ENCODE data around the gene GLIS2.
"Not testable (repeated sequence)": the region's sequence is repeated elsewhere in the genome, so short reads cannot be mapped to it uniquely, and the experiment has no call there.

GLIS2 gene

GRCh38 chr16:4342866-4343744 lies 27.2 kb downstream of the GLIS2 start:
- no peak overlapping the region for H3K4me3 ChIP-seq (replicated peaks; ENCODE audit: low read depth, low read length)
- DNase-seq (ENCODE audit: low read depth): no peak
- TF ChIP-seq CTCF (IDR thresholded peaks at IDR 0.05; ENCODE audit: low read length, missing control alignments): no peak

- H3K4me3 ChIP-seq (replicated peaks; ENCODE audit: low read depth, low read length); DNase-seq (ENCODE audit: low read depth): not testable (repeated sequence)
Measured at GRCh38 chr16:4344300-4344982, 28.6 kb downstream of the GLIS2 start.

- no peak for DNase-seq (ENCODE audit: low read depth)
- no peak for TF ChIP-seq CTCF (IDR thresholded peaks at IDR 0.05; ENCODE audit: low read length, missing control alignments)
- H3K4me3 ChIP-seq (replicated peaks; ENCODE audit: low read depth, low read length): no peak overlapping the region
Measured at GRCh38 chr16:4344983-4345835, 29.3 kb downstream of the GLIS2 start.

GRCh38 chr16:4345836-4346781 lies 30.2 kb downstream of the GLIS2 start:
- no peak for TF ChIP-seq CTCF (IDR thresholded peaks at IDR 0.05; ENCODE audit: low read length, missing control alignments)
- H3K4me3 ChIP-seq (replicated peaks; ENCODE audit: low read depth, low read length): no peak overlapping the region
- DNase-seq (ENCODE audit: low read depth): no peak

- no peak overlapping the region for H3K4me3 ChIP-seq (replicated peaks; ENCODE audit: low read depth, low read length)
- TF ChIP-seq CTCF (IDR thresholded peaks at IDR 0.05; ENCODE audit: low read length, missing control alignments): no peak
- DNase-seq (ENCODE audit: low read depth): peak; percentile 49
Measured at GRCh38 chr16:4347010-4347409, 31.1 kb downstream of the GLIS2 start.

GRCh38 chr16:4347765-4348509 lies 32.1 kb downstream of the GLIS2 start:
- H3K4me3 ChIP-seq (replicated peaks; ENCODE audit: low read depth, low read length): no peak overlapping the region
- no peak for TF ChIP-seq CTCF (IDR thresholded peaks at IDR 0.05; ENCODE audit: low read length, missing control alignments)
- DNase-seq (ENCODE audit: low read depth): no peak
